ENCODE measurements around the gene CCDC187. TPM values are rescaled to one million over a fixed set of nuclear protein-coding genes. Genes with fewer than 3 reads are reported as not detected.

Gene CCDC187
- total and polyA plus RNA-seq, 2 experiments from 2014 or later: 0.13 to 1.3 TPM

GRCh38 chr9:136337416-136338395 is 33.8 kb upstream of the CCDC187 start:
- Histone ChIP-seq H3K4me3 (no peak overlapping the region), H3K9me3 (ENCODE audit: low read depth) (no peaks in the 10 kb centered on the region), H3K36me3 (peaks cover 6% of the 10 kb centered on the region), H3K27ac (no peak overlapping the region), H3K4me1 (ENCODE audit: low read depth) (peaks cover 3% of the 10 kb centered on the region), H3K27me3 (no peaks in the 10 kb centered on the region)
- DNase-seq (ENCODE audit: low read depth in 1 of 2, low spot score in 1 of 2): no peak
- no peak for TF ChIP-seq CTCF (IDR thresholded peaks at IDR 0.05; ENCODE audit: low read depth, low read length)

- Histone ChIP-seq H3K36me3 (peaks cover 6% of the 10 kb centered on the region), H3K27me3 (no peaks in the 10 kb centered on the region), H3K9me3 (ENCODE audit: low read depth) (no peaks in the 10 kb centered on the region), H3K27ac (no peak overlapping the region), H3K4me3 (no peak overlapping the region), H3K4me1 (ENCODE audit: low read depth) (no peaks in the 10 kb centered on the region)
- no peak for TF ChIP-seq CTCF (IDR thresholded peaks at IDR 0.05; ENCODE audit: low read depth, low read length)
- no peak for DNase-seq (ENCODE audit: low read depth in 1 of 2, low spot score in 1 of 2)
Measured at GRCh38 chr9:136336881-136337280, 33.0 kb upstream of the CCDC187 start.

- no peak for DNase-seq (ENCODE audit: low read depth in 1 of 2, low spot score in 1 of 2)
- Histone ChIP-seq H3K27ac (no peak overlapping the region), H3K27me3 (no peaks in the 10 kb centered on the region), H3K36me3 (peaks cover 6% of the 10 kb centered on the region), H3K4me3 (no peak overlapping the region), H3K4me1 (ENCODE audit: low read depth) (no peaks in the 10 kb centered on the region), H3K9me3 (ENCODE audit: low read depth) (no peaks in the 10 kb centered on the region)
- TF ChIP-seq CTCF (IDR thresholded peaks at IDR 0.05; ENCODE audit: low read depth, low read length): no peak
Measured at GRCh38 chr9:136336156-136336870, 32.4 kb upstream of the CCDC187 start.

DNA sequence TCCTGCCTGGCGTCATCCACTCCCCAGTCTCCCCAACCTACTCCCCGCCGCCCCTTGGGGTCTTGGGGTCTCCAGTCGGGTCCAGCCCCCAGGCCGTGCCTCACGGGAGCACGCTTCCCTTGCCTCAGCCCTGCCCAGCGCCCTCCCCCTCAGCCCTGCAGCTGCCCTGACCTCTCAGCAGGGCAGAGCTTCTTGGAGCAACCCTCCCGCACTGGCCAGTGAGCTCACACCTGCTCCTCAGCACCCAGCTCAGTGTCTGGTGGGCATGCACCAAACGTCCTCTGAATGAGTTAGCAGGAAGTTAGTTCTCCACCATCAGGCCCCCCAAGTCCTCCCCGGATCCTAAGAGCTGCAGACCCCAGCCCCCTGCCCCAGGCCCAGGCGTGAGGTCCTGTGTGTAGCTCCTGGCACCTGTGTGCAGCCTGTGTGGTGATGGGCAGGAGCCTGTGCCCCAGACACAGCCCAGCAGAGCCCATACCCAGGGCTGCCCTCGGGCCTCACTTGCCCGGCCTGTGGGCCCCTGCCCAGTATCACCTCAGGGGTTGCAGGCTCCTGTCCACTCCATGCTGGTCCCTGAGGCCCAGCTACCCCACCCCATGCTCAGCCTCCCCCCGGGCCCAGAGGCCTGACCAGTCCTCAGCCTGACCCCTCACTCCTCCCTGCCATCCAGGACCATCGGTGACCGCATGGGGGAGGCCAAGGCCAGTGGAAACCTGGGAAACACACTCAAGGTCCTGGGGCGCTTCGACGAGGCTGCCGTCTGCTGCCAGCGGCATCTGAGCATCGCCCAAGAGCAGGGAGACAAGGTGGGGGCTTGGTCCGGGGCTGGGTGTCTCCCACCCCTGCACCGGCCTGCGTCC is 31.6 kb upstream of the CCDC187 start:
- H3K4me1 ChIP-seq (ENCODE audit: low read depth): no peaks in the 10 kb centered on the region
- DNase-seq (ENCODE audit: low read depth in 1 of 2, low spot score in 1 of 2): no peak
- no peak for TF ChIP-seq CTCF (IDR thresholded peaks at IDR 0.05; ENCODE audit: low read depth, low read length)
- no peaks in the 10 kb centered on the region for H3K9me3 ChIP-seq (ENCODE audit: low read depth)
- H3K27ac ChIP-seq: no peak overlapping the region
- H3K4me3 ChIP-seq: no peak overlapping the region
- H3K27me3 ChIP-seq: no peaks in the 10 kb centered on the region
- peaks cover 6% of the 10 kb centered on the region for H3K36me3 ChIP-seq

DNA sequence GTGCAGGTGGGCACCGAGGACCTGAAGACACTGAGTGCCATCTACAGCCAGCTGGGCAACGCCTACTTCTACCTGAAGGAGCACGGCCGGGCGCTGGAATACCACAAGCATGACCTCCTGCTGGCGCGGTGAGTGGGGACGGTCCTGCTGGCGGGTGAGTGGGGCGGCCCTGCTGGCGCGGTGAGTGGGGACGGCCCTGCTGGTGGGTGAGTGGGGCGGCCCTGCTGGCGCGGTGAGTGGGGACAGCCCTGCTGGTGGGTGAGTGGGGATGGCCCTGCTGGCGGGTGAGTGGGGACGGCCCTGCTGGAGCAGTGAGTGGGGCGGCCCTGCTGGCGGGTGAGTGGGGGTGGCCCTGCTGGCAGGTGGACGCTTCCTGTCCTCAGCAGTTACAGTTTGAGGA is 30.6 kb upstream of the CCDC187 start:
- Histone ChIP-seq H3K36me3 (peaks cover 6% of the 10 kb centered on the region), H3K9me3 (ENCODE audit: low read depth) (no peaks in the 10 kb centered on the region), H3K27me3 (no peaks in the 10 kb centered on the region), H3K4me3 (no peak overlapping the region), H3K4me1 (ENCODE audit: low read depth) (peaks cover 2% of the 10 kb centered on the region), H3K27ac (no peak overlapping the region)
- TF ChIP-seq CTCF (IDR thresholded peaks at IDR 0.05; ENCODE audit: low read depth, low read length): no peak
- no peak for DNase-seq (ENCODE audit: low read depth in 1 of 2, low spot score in 1 of 2)

Data from cardiac muscle cell (in vitro differentiated cells and primary cell).